GM21717 (cell line): Measurements from ENCODE around the gene ZNF575.
A peak's percentile ranks its signal among the peaks of the same experiment; 100 is the strongest.

Source experiments
- ATAC-seq: cut with Tn5 transposase; IDR thresholded peaks from one replicate; pipeline ENCODE4 v1.9.1; 2021; ENCODE audit warnings: mild to moderate bottlenecking, moderate library complexity; ENCODE audit not compliant: unreplicated experiment

The ZNF575 gene, protein sequence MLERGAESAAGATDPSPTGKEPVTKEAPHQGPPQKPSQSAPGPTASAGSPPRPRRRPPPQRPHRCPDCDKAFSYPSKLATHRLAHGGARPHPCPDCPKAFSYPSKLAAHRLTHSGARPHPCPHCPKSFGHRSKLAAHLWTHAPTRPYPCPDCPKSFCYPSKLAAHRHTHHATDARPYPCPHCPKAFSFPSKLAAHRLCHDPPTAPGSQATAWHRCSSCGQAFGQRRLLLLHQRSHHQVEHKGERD

DNA sequence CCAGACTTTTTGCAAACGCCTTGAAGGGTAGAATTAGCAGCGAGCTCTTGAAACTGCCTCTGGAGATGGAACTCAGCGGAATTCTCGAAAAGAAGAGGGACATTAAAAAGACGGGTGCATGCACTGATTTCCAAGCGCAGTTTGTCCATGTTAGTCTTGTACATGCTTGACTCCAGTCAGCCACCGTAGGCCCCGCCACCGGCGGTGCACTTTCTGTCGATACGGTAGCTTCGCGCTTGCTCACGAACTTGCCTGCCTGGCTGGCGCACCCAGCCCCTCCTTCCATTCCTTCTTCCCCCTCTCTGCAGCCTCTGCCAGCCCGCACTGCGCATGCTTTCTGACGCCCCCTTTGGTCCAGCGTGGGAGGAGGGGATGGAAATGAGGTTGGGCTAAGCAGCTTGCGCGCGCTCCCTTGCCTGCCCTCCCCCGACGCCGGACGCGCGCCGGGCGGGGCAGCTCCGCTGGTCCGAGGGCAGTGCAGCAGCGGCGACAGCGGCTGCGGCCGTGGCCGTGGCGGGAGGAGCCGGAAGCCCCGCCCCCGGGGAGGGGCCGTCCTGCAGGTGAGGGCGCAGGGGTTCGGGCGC lies at the start of gene ZNF575:
Gene ZNF575, plus strand, starts transcription at position 227 of the 584 bp plus-strand sequence. CDS start 1,235 bp downstream, outside the sequence.
- ATAC-seq: peak; percentile 44

- ATAC-seq: no peak
Observed at GRCh38 chr19:43483281-43483680, 49.7 kb upstream of the ZNF575 start.

DNA sequence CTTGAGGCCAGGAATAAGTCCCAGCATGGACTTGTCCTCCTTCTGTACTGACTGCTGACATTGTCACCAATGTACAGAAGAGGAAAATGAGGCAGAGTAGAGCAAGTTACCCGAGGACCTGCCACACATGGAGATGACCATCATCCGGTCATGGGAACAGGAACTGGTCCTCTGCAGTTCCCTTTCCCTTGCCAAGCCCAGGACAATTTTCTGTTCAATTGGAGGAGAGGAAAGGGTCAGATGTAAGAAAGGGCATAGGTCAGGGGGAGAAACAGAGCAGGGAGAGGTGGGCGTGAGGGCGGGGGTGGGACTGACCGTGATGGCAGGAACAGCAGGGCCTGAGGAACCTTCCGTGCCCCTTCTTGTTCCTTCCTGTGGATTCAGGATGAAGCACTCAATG lies 47.0 kb upstream of the ZNF575 start:
- no peak for ATAC-seq

- no peak for ATAC-seq
Observed at GRCh38 chr19:43486412-43486811, 46.6 kb upstream of the ZNF575 start.

DNA sequence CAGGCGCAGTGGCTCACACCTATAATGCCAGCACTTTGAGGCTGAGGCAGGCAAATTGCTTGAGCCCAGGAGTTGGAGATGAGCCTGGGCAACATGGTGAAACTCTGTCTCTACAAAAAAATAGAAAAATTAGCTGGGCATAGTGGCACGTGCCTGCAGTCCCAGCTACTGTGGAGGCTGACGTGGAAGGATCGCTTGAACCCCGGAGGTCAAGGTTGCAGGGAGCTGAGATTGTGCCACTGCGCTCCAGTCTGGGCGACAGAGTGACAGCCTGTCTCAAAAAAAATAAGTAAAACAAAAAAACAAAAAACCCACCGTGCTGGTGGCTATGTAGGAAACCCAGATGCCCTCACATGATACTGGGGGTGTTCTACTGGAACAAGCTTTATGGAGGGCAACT lies 44.8 kb upstream of the ZNF575 start:
- ATAC-seq: no peak

DNA sequence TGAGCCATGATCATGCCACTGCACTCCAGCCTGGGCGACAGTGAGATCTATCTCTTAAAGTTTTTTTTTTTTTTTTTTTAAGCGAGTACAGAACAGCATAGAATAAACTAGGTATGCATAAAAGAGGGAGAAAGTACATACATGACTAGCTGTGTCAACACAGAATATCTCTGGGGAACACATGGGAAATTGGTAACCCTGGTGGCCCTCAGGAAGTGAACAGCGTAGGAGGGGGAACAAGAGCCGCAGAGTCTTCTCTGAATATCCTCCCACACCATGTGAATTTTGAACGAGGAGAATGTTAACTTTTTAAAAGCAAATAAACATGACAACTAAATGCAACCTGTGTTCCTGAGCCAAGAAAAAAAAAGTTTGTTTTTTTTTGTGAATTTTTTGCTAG lies 43.7 kb upstream of the ZNF575 start:
- no peak for ATAC-seq

- ATAC-seq: no peak
Observed at GRCh38 chr19:43489979-43490599, 42.9 kb upstream of the ZNF575 start.

DNA sequence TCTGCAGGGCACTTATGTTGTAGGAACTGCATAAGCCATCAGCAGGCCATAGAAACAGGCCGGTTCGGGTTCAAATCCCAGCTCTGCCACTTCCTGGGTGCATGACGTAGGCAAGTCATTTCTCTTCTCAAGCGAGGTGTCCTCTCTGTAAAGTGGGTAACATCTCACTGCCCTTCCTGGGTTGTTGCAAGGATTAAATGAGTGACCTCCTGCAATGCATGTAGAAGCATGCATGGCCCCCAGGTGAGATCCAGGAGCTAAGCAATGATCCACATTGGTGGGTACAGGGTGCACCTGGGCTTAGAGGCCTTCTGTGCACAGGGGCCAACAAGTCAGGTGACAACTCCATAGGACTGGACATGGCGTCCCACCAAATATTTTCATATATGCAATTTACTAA lies 42.2 kb upstream of the ZNF575 start:
- no peak for ATAC-seq

GRCh38 chr19:43495082-43495481 lies 37.9 kb upstream of the ZNF575 start:
- ATAC-seq: no peak

- ATAC-seq: no peak
Observed at GRCh38 chr19:43496960-43497359, 36.0 kb upstream of the ZNF575 start.

GRCh38 chr19:43498233-43498842 lies 34.6 kb upstream of the ZNF575 start:
- ATAC-seq: no peak

GRCh38 chr19:43499042-43499441 lies 33.9 kb upstream of the ZNF575 start:
- ATAC-seq: no peak

GRCh38 chr19:43501661-43502418 lies 31.1 kb upstream of the ZNF575 start:
- no peak for ATAC-seq

DNA sequence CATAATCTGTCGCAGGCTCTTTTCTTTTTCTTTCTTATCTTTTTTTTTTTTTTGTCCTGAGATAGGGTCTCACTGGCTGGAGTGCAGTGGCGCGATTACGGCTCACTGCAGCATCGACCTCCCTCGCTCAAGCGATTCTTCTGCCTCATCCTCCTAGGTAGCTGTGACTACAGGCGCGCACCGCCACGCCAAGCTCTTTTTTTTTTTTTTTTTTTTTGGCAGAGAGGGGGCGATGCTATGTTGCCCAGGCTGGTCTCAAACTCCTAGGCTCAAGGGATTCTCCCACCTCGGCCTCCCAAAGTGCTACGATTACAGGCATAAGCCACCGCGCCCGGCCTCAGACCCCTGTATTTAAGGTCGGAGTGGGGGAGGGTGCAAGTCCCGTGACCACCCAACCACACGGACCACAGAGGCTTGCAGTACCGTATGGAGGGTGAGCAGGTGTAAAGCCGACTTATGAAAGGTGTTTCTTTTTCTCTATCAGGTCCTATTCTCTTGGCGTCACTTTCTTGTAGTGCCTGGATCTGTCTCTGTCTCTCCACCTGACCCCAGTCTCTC lies 30.5 kb upstream of the ZNF575 start:
- ATAC-seq: no peak

- peak; percentile 85 for ATAC-seq
Observed at GRCh38 chr19:43503501-43504425, 29.2 kb upstream of the ZNF575 start.

DNA sequence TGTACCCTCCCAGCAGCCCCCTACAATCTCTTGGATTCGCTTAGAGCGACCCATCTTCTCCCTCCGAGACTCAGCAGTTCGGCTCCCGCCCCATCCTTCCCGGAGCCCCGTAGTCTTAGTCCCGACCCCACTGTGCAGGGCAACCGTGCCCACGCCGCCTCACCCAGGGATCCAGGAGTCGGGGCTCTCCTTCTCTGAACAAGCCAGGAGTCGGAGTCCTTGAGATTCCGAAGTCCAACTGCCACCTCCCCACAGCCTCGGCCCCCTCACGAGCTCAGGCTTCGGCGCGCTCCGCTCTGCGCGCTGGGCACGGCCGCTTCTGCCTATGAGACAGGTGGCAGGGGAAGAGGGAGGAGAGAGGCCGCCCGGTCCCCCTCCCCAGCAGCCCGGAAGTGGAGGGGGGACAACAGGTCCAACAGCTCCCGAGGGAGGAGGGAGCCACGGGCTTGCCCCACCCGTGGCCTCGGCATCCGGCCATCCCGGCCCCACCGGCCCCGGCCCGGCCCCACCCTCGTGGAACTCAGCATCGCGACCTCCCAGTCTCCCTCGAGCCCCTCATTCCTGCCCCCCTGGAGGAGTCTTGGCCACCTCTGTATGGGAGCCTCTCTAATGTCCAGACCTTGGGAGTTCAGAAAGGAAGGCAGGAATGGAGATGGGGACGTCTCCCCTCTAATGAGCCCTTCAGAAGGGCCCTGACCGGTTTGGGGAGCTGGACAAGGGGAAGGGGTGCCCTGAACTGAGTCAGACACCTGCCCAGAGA lies 28.4 kb upstream of the ZNF575 start, which contains the start of gene PHLDB3:
Gene PHLDB3, minus strand, starts transcription at position 321 of the 760 bp plus-strand sequence. CDS start 628 bp downstream, outside the sequence.
- ATAC-seq: peak; percentile 37

DNA sequence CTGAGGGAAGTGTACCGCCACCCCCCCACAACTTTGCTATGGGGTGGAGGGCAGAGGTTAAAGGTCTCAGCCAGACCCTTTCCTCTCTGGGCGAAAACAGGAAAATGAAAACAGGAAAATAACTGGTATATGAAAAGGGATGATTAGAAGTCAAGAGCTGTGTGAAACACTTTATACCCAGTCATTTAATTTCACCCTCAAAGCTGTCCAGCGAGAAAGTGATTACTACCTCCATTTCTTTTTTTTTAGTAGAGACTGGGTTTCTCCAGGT lies 27.9 kb upstream of the ZNF575 start:
- no peak for ATAC-seq

DNA sequence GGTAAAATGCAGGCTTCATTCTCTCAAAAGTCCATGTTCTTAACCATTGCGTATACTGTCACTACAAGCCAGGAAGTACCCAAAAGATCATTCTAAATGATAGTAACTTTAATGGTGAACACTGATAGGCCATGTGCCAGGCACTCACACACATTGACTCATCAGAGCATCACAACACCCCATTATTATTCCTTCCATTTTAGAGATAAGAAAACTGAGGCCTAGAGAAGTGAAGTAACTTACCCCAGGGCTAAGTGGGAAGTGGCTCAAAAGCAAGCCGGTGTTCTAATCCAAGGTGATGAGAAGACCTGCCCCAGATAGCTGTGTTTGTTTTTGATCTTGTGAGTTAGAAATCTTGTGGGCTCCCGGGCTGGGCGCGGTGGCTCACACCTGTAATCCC lies 27.0 kb upstream of the ZNF575 start:
- ATAC-seq: no peak

DNA sequence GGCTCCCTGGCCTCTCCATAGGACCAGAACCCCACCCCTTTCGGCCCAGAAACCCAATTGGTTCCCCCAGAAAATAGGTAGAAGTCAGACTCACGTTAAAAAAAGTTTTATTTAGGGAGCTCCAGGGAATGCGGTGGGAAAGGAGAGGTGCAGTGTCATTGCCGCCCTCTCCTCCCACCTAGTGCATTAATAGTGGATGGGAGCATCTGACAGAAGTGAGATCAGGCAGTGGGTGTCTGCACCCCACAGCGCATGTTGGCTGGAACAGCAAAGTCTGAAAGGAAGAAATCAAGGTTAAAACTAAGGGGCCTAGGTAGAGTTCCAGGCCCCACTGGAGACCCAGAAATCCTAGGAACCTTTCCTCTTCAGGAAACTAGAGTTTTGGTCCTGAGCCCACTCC lies 26.4 kb upstream of the ZNF575 start:
- no peak for ATAC-seq
